ENCODE measurements around the gene TSPAN9.
A peak's percentile ranks its signal among the peaks of the same experiment; 100 is the strongest.

TSPAN9 gene

DNA sequence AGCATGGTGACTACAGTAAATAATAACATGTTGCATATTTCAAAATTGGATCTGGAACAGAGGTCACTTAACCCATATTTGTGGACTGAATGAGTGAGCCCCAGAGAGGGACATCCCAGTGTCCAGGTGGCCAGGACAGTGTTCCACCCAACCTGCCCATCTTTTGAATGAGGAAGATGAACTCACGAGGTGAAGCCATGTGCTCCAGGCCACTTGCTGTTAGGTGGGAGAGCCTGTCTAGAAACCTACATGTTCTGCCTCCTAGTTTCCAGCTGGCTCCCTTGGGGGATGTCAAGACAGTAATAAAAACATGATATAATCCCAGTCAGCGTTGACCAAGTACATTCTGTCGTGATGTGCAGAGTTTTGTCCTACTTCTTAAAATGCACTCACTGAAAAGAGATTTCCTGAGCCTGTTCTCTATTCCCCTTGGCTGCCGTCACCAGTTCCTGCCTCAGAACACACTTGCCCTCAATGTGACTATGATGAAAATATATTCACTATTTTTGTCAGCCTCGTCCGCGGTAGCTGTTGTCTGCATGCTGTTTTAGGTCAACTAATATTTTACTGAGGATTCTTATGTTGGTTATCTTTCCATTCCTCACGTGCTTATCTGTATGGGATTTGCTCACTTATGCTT lies 25.7 kb downstream of the TSPAN9 start:
- no peak overlapping the region for H3K27ac ChIP-seq
- H3K4me1 ChIP-seq, result peaks cover 22 to 70% (median 62%) of the 10 kb centered on the region in 10 experiments
- no peak overlapping the region for H3K9ac ChIP-seq
- TF ChIP-seq Cebpa-rat (IDR thresholded peaks at IDR 0.05), result no peak
- peak overlapping the region in 10 of 11 experiments; percentile 9 to 90 (median 64); a peak in 18 of 22 replicates for H3K4me2 ChIP-seq
- peaks cover 0 to 33% (median 0%) of the 10 kb centered on the region in 11 experiments; a peak in 5 of 22 replicates for H3K27me3 ChIP-seq
- no peak overlapping the region for H3K4me3 ChIP-seq
- H3K9me3 ChIP-seq (replicated peaks in 1 of 11), result peaks cover 20 to 32% (median 24%) of the 10 kb centered on the region in 11 experiments
- H4K20me1 ChIP-seq, result peaks cover 0 to 43% (median 0%) of the 10 kb centered on the region in 11 experiments; a peak in 5 of 22 replicates
- H3K36me3 ChIP-seq, result peaks cover 0 to 12% (median 0%) of the 10 kb centered on the region in 11 experiments; a peak in 3 of 22 replicates

DNA sequence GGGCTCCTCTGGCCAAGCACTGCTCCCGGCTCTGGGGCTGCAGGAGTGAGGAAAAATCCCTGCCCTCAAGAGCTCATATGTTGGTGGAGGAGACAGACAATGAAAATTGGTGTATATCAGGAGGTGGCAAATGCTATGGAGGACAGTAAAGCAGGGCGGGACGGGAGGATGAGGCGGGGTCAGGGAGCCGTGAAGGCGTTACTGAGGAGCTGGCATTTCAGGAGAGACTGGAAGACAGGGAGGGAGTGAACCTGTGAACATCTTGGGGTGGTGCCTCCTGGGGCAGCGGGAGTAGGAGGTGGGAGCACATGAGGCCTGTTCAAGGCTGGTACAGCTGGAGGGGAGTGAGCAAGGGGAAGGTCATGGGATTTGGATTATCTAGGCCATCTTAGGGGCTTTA lies 26.6 kb downstream of the TSPAN9 start:
- H3K27ac ChIP-seq, result no peak overlapping the region
- peaks cover 17 to 62% (median 55%) of the 10 kb centered on the region in 10 experiments for H3K4me1 ChIP-seq
- 0 out of 22 replicates have a peak overlapping the region, but pooled peaks of 1 of the 11 experiments have one; percentile 8 for H3K9ac ChIP-seq
- H3K36me3 ChIP-seq, result peaks cover 0 to 10% (median 0%) of the 10 kb centered on the region in 11 experiments; a peak in 3 of 22 replicates
- no peak overlapping the region for H3K4me3 ChIP-seq
- TF ChIP-seq Cebpa-rat (IDR thresholded peaks at IDR 0.05), result no peak
- peaks cover 16 to 24% (median 18%) of the 10 kb centered on the region in 11 experiments for H3K9me3 ChIP-seq (replicated peaks in 1 of 11)
- peaks cover 0 to 47% (median 0%) of the 10 kb centered on the region in 11 experiments; a peak in 5 of 22 replicates for H4K20me1 ChIP-seq
- H3K4me2 ChIP-seq, result peak overlapping the region in 9 of 11 experiments; percentile 48 to 90 (median 73); a peak in 18 of 22 replicates
- H3K27me3 ChIP-seq, result peaks cover 0 to 40% (median 0%) of the 10 kb centered on the region in 11 experiments; a peak in 5 of 22 replicates

DNA sequence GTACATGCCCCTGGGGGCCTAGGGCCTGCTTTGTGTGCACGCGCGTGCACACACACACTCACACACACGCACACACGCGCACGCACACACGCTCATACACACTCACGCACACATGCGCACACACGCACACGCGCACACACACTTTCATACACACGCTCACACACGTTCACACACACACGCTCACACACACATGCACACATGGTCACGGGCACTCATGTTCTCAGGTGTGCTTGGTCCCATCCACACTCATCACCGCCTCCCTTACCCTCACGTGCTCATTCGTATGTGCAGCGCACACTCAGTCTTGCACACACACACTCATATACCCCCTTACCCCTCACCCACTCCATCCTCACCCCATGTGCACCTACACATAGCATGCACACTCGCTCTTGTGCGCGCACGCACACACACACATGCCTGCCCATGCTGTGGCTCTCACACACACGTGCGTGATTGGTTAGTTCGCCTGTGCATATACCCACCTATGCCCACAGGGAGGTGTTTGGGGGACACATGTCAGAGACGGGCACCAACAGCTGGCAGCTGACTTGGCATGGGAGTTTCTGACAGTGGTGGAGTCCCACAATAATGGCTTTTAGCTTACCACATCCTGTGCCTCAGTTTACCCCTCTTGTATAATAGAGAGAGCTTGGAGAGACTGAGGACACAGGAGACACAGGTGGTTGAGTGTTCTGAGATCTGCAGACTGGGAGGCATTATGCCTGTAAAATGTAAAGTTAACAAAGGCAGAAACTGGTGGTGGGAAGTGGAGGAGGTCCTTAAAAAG lies 28.7 kb downstream of the TSPAN9 start:
- peaks cover 0 to 46% (median 0%) of the 10 kb centered on the region in 11 experiments; a peak in 5 of 22 replicates for H3K27me3 ChIP-seq
- TF ChIP-seq Cebpa-rat (IDR thresholded peaks at IDR 0.05), result no peak
- peak overlapping the region in 9 of 11 experiments; percentile 56 to 90 (median 74); a peak in 18 of 22 replicates for H3K4me2 ChIP-seq
- H4K20me1 ChIP-seq, result peaks cover 0 to 47% (median 0%) of the 10 kb centered on the region in 11 experiments; a peak in 5 of 22 replicates
- H3K9me3 ChIP-seq (replicated peaks in 1 of 11), result peaks cover 0 to 3% (median 0%) of the 10 kb centered on the region in 11 experiments; a peak in 1 of 22 replicates
- peaks cover 0 to 6% (median 0%) of the 10 kb centered on the region in 11 experiments; a peak in 2 of 22 replicates for H3K36me3 ChIP-seq
- H3K4me1 ChIP-seq, result peaks cover 17 to 62% (median 55%) of the 10 kb centered on the region in 10 experiments
- H3K4me3 ChIP-seq, result no peak overlapping the region
- peak overlapping the region in 1 of 11 experiments; percentile 10; a peak in 1 of 22 replicates for H3K9ac ChIP-seq
- H3K27ac ChIP-seq, result 0 out of 22 replicates have a peak overlapping the region, but pooled peaks of 1 of the 11 experiments have one; percentile 39

DNA sequence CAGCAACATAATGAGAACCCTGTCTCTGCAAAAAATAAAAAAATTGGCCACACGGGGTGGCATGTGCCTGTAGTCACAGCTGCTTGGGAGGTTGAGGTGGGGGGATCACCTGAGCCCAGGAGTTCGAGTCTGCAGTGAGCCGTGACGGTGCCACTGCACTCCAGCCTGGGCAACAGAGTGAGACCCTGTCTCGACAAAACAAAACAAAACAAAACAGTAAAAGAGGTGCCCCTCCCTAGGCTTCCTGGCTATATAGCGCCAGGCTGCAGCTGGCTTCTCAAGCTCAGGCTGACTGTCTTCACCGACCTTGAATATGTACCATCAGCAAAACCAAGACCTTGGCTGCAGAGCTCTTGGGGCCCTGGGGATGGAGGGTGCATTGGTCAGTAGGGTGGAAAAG lies 29.4 kb downstream of the TSPAN9 start:
- peak overlapping the region; percentile 41 to 90 (median 73) for H3K4me2 ChIP-seq

DNA sequence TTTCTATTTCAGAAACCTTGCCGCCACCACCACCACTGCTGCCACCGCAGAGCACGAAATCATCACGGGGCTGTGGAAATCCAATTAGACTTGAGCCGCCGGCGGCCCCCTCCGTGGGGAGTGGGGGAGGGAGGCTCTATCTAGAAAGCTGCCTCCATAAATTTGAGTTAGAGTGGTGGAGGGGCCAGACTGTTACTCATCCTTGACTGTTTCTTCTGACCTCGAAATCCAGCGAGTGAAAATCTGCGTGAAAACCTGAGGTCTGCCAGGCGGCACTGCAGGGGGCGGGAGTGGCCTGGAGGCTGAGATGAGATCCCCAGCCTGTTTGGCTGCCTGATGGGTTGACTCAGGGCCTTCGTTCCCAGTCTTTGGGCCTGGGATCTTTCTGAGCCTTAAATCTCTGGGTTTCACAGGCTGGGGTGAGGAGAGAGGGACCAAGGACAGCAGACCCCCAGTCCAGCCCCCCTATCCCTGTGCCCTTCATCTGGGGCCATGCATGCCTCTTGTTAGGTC lies 29.9 kb downstream of the TSPAN9 start:
- Histone ChIP-seq H3K9ac (peak overlapping the region in 5 of 11 experiments; percentile 13 to 54 (median 41); a peak in 7 of 22 replicates), H3K4me1 (peaks cover 17 to 60% (median 55%) of the 10 kb centered on the region in 10 experiments), H3K27ac (peak overlapping the region in 5 of 11 experiments; percentile 2 to 56 (median 39); a peak in 6 of 22 replicates), H3K36me3 (no peaks in the 10 kb centered on the region), H3K27me3 (peaks cover 0 to 50% (median 0%) of the 10 kb centered on the region in 11 experiments; a peak in 5 of 22 replicates), H4K20me1 (peaks cover 0 to 47% (median 0%) of the 10 kb centered on the region in 11 experiments; a peak in 5 of 22 replicates), H3K9me3 (replicated peaks in 1 of 11) (no peaks in the 10 kb centered on the region), H3K4me2 (peak overlapping the region; percentile 41 to 90 (median 73)), H3K4me3 (no peak overlapping the region)
- no peak for TF ChIP-seq Cebpa-rat (IDR thresholded peaks at IDR 0.05)

More for the DNA sequence above, 29.4 kb downstream of the TSPAN9 start:
- TF ChIP-seq Cebpa-rat (IDR thresholded peaks at IDR 0.05), result no peak
- peaks cover 0 to 47% (median 0%) of the 10 kb centered on the region in 11 experiments; a peak in 5 of 22 replicates for H4K20me1 ChIP-seq
- H3K9me3 ChIP-seq (replicated peaks in 1 of 11), result no peaks in the 10 kb centered on the region
- peaks cover 0 to 3% (median 0%) of the 10 kb centered on the region in 11 experiments; a peak in 1 of 22 replicates for H3K36me3 ChIP-seq
- H3K27ac ChIP-seq, result peak overlapping the region in 4 of 11 experiments; percentile 2 to 56 (median 42); a peak in 4 of 22 replicates
- no peak overlapping the region for H3K4me3 ChIP-seq
- peaks cover 17 to 62% (median 55%) of the 10 kb centered on the region in 10 experiments for H3K4me1 ChIP-seq
- peak overlapping the region in 5 of 11 experiments; percentile 13 to 54 (median 41); a peak in 7 of 22 replicates for H3K9ac ChIP-seq
- peaks cover 0 to 50% (median 0%) of the 10 kb centered on the region in 11 experiments; a peak in 5 of 22 replicates for H3K27me3 ChIP-seq

DNA sequence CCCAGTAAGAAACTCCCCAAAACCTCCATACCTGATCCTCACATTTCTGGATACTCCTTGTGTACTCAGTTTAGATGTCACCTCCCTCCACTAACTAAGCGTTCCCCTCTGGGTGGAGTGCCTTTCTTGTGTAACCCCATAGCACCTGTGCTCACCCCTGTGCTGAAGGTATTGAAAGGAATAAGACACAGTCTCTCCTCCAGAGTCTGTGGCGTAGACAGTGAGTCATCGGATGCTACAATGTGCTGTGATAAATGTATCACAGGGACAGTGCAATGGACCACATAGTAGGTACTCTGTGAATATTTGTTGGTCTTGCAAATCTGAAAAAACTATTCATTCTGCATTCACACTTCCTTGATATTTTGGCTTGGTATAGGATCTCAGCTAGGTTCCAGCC lies 30.8 kb downstream of the TSPAN9 start:
- H3K4me2 ChIP-seq, result peak overlapping the region in 6 of 11 experiments; percentile 56 to 84 (median 72); a peak in 6 of 22 replicates
- no peak for TF ChIP-seq Cebpa-rat (IDR thresholded peaks at IDR 0.05)

DNA sequence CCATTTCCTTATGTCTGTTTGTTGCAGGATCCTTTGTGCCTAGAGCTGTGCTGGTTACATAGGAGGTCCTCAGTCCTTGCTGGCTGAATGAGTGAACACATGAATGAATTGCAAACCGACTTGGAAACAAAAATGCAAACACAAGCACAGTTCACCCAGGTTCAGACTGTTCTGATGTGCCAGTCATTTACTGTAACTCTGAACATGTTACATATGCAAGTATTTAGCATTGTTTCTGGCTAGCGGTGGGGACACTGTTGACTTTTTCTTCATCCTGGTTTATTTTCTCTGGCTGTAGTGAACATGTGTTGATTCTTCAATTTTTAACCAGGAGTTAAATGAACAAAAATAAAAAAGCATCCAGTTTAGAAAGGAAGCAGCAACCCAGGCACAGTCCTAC lies 33.4 kb downstream of the TSPAN9 start:
- Histone ChIP-seq H3K4me2 (no peak overlapping the region), H4K20me1 (peaks cover 0 to 38% (median 0%) of the 10 kb centered on the region in 11 experiments; a peak in 7 of 22 replicates), H3K36me3 (no peaks in the 10 kb centered on the region), H3K27me3 (peaks cover 0 to 58% (median 0%) of the 10 kb centered on the region in 11 experiments; a peak in 5 of 22 replicates), H3K9me3 (replicated peaks in 1 of 11) (no peaks in the 10 kb centered on the region), H3K27ac (no peak overlapping the region), H3K4me1 (peaks cover 11 to 40% (median 30%) of the 10 kb centered on the region in 10 experiments), H3K4me3 (no peak overlapping the region), H3K9ac (no peak overlapping the region)
- TF ChIP-seq Cebpa-rat (IDR thresholded peaks at IDR 0.05), result no peak

More for the DNA sequence above, 30.8 kb downstream of the TSPAN9 start:
- H3K27ac ChIP-seq, result no peak overlapping the region
- peaks cover 0 to 50% (median 0%) of the 10 kb centered on the region in 11 experiments; a peak in 5 of 22 replicates for H3K27me3 ChIP-seq
- no peaks in the 10 kb centered on the region for H3K36me3 ChIP-seq
- H3K9ac ChIP-seq, result no peak overlapping the region
- H3K4me1 ChIP-seq, result peaks cover 17 to 53% (median 49%) of the 10 kb centered on the region in 10 experiments
- peaks cover 0 to 48% (median 0%) of the 10 kb centered on the region in 11 experiments; a peak in 5 of 22 replicates for H4K20me1 ChIP-seq
- no peak overlapping the region for H3K4me3 ChIP-seq
- H3K9me3 ChIP-seq (replicated peaks in 1 of 11), result no peaks in the 10 kb centered on the region
